ENCODE data around the gene ESPN.

The ESPN gene

GRCh38 chr1:6466751-6467150 is 42.2 kb downstream of the ESPN start:
- DNase-seq = no peak

- no peak for DNase-seq
These were observed 42.6 kb downstream of the ESPN start for GRCh38 chr1:6467224-6467623.

GRCh38 chr1:6467744-6468688 is 43.4 kb downstream of the ESPN start:
- no peak for DNase-seq

- no peak for DNase-seq
These were observed 44.3 kb downstream of the ESPN start for GRCh38 chr1:6468729-6469461.

GRCh38 chr1:6470132-6471085 is 45.8 kb downstream of the ESPN start:
- DNase-seq = peak in 1 of 2 experiments; percentile 25

- peak in 1 of 2 experiments; percentile 38 for DNase-seq
These were observed 46.8 kb downstream of the ESPN start for GRCh38 chr1:6471086-6471969.

- no peak for DNase-seq
These were observed 47.4 kb downstream of the ESPN start for GRCh38 chr1:6471970-6472368.

- DNase-seq = no peak
These were observed 47.8 kb downstream of the ESPN start for GRCh38 chr1:6472391-6472790.

GRCh38 chr1:6473156-6473555 is 48.6 kb downstream of the ESPN start:
- DNase-seq = no peak

- no peak for DNase-seq
These were observed 49.6 kb downstream of the ESPN start for GRCh38 chr1:6473974-6474814.

- no peak for DNase-seq
These were observed 50.3 kb downstream of the ESPN start for GRCh38 chr1:6474815-6475282.

GRCh38 chr1:6475381-6476133 is 51.0 kb downstream of the ESPN start:
- peak; percentile 73 to 77 for DNase-seq

- no peak for DNase-seq
These were observed 51.9 kb downstream of the ESPN start for GRCh38 chr1:6476483-6476882.

GRCh38 chr1:6477039-6477820 is 52.7 kb downstream of the ESPN start:
- DNase-seq = no peak

GRCh38 chr1:6481820-6482219 is 57.2 kb downstream of the ESPN start:
- no peak for DNase-seq

GRCh38 chr1:6483017-6483760 is 58.6 kb downstream of the ESPN start:
- DNase-seq = no peak

GRCh38 chr1:6483761-6484117 is 59.2 kb downstream of the ESPN start:
- no peak for DNase-seq

- DNase-seq = no peak
These were observed 60.2 kb downstream of the ESPN start for GRCh38 chr1:6484826-6485167.

Measured in stimulated activated CD4-positive, alpha-beta T cell treated with anti-CD3 and anti-CD28 coated beads, Interleukin-4, amount 100 ng/mL, for 4 hours (primary cell).